HL-60/S4 treated with retinoic acid at 250 ng/mL for 4 days and 3 days (cell line): Measurements from ENCODE around the gene SVEP1.

ENCODE experiments used
- in situ Hi-C: fragments of 300-500 bp; cut with MboI; formaldehyde crosslinking; loops from 2 replicates; pipeline ENCODE4 v1.7.0; 2022; ENCODE audit warnings: low sequenced_read_pairs

Gene SVEP1

DNA sequence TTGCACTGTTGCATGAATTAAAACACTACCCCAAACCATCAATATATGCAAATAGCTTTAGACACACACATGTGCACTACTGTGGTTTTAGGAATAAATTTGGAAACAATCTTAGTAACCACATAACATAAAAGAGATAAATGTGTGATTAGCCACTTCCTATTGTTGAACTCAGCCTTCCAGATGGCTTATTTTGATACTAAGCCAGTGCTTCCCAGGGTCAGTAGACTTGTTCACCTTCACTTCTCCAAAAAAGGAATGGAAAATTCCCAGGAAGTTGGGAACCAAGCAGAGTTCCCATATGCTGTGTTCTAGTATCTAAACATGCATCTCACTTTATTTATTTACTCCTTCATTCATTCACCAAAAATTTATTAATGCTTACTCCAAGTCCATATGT, 47.8 kb downstream of the SVEP1 start:
- in situ Hi-C loops: loop anchor here (25.0 kb wide), 1 partner anchor 94 kb away; no protein-coding TSS in a partner anchor

DNA sequence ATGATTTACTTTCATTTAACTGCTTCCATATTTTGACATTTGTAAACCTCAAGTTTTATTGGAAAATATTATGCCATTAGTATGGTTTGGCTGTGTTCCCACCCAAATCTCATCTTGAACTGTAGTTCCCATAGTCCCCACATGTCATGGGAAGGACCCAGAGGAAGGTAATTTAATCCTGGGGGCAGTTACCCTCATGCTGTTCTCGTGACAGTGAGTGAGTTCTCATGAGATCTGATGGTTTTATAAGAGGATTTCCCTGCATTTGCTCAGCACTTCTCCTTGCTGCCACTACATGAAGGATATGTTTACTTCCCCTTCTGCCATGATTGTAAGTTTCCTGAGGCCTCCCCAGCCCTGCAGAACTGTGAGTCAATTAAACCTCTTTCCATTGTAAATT, 48.3 kb downstream of the SVEP1 start:
- in situ Hi-C loops: loop anchor here (25.0 kb wide), 1 partner anchor 94 kb away; no protein-coding TSS in a partner anchor

DNA sequence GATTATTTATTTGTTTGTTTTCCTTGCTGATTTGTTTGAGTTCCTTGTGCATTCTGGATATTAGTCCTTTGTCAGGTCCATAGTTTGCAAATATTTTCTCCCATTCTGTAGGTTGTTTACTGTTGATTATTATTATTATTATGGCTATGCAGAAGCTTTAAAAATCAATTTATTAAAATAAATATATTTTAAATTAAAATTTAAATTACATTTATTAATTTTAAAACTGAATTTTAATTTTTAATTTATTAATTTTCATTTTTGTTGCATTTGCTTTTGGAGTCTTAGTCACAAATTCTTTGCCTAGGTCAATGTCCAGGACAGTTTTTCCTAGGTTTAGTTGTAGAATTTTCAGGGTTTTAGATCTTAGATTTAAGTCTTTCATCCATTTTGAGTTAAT, 50.9 kb downstream of the SVEP1 start:
- in situ Hi-C loops: loop anchor here (25.0 kb wide), 1 partner anchor 91 kb away; no protein-coding TSS in a partner anchor

DNA sequence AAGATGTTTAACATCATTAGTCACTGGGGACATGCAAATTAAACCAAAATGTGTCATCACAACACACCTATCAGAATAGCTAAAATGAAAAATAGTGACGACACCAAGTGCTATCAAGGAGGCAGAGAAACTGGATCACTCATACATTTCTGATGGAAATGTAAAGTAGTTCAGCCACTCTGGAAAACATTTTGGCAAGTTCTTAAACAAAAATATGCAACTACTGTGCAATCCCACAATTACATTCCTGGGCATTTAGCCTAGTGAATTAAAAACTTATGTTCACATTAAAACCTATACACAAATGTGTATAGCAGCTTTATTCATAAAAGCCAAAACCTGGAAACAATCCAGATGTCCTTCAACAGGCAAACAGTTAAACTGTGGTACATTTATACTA, 53.1 kb downstream of the SVEP1 start:
- in situ Hi-C loops: loop anchor here (25.0 kb wide), 1 partner anchor 89 kb away; no protein-coding TSS in a partner anchor

DNA sequence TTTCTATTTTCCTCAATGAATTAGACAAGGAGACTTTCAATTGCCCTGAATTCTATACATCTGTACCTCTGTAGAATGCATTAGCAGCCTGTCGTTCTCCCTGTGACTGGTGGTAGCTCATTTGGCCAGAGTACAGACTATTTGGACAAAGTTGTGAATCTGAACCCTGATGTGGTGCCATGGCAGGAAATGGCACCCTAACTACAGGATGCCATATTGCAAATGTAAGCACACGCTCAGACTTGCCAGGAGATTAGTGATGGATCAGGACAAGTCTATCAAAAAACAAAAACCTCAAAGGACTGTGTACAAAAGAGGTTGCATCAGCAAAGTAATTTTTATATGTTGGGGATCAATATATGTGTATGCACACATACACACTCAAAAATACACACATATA, 58.3 kb downstream of the SVEP1 start:
- in situ Hi-C loops: no loop called here

DNA sequence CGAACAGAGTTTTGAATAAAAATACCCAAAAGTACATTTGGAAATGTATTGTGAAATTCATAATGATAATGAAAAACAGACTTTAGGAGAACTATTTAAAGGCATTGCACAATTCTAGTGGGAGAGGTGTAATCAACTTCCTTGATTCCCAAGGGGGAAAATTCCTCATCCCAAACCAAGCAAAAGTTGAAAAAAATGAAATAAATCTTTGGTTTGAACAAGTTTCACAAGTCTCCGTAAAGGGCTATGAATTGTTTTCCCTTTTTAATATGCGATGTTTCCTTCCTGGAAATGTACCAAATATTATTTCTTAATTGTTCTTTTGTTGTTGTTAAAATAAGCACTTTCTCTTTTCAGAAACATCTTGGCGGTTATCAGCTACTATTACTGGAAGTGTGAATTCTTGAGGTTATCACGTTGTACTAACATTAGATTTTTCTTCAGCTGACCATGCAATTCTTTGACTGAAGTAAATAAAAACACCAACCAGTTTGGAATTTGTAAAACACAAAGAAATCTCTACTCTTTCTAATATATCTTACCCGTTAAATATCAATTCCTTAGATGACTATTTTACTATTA, 59.3 kb downstream of the SVEP1 start:
- in situ Hi-C loops: no loop called here

DNA sequence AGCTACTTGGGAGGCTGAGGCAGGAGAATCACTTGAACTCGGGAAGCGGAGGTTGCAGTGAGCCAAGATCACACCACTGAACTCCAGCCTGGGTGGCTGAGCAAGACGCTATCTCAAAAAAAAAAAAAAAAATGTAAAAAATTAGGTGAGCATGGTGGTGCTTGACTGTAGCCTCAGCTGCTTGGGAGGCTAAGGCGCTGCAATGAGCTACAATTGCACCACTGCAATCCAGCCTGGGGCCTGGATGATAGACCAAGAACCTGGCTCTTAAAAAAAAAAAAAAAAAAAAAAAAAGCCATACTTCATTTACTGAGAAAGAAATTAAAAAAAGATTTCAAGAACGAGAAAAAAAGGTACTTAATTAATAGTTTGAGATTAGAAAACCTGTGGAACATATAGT, 62.1 kb downstream of the SVEP1 start:
- in situ Hi-C loops: no loop called here

DNA sequence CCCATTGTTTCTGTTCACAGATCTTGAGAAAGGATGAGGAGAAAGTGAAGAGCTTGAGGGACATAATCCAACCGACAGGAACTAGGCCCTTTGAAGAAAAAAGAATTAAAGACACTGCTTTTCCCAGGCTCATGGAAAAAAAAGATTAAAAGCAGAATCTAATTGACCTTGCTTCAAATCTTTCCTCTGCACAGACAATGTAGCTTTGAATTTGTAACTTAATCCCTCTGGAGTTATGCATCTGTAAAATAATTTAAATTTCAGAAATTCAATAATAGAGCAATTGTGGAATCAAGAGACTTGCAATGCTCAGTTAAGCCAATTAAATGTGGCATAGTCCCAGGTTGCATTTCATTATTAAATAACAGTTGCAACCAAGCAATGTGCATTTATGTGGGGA, 64.6 kb downstream of the SVEP1 start:
- in situ Hi-C loops: no loop called here

DNA sequence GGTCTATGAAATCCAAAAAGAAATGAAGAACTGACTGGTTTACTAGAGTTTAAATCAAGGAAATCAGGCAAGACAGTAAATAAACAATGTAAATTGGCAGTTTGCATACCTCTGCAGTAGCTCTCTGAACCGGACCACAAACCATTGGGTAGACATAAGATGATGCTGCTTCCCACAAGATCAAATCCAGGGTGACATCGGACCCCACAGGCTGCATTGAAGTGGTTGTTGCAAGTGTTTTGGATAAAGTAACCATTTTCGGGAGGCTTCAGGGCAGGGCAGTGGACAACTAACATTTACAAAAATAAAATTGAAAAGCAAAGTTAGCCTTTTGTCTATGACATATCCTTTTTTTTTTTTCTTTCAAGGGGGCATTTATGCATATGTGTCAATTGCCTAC, 66.7 kb downstream of the SVEP1 start:
- in situ Hi-C loops: no loop called here

DNA sequence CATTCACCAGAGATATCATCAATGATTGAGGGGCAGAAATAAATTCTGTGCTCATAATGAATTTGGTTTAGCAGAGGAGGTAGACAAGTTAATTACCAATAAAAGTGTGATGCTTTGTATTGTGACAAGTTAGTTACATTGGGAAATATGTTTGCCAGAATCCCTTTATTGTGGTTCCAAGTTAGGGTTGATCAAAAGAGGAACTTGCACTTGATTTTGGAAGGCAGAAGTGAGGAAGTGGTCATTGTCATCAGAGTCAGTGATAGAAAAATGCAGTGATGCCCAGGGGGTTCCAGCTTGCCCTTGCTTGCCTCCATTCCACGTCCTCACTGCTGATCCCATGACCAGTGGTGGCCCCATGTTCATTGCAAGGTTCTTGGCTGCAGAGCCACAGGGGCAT, 69.7 kb downstream of the SVEP1 start:
- in situ Hi-C loops: no loop called here

DNA sequence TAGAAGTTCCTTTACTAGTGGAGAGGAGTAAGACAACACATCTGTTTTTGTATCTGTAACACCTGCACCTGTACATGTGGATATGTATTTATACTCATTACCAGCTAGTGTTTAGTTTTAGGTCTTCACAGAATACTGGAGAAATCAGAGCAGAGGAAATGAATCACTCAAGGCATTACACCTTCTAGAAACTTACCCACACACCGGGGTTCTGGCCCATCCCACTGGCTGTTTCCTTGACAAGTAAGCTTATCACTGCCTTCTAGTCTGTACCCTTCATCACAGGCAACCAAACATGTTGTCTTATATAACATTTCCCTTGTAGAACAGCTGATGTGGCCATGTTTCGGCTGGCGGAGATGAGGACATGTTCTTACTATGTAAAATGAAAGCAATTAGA, 76.7 kb downstream of the SVEP1 start:
- in situ Hi-C loops: no loop called here

DNA sequence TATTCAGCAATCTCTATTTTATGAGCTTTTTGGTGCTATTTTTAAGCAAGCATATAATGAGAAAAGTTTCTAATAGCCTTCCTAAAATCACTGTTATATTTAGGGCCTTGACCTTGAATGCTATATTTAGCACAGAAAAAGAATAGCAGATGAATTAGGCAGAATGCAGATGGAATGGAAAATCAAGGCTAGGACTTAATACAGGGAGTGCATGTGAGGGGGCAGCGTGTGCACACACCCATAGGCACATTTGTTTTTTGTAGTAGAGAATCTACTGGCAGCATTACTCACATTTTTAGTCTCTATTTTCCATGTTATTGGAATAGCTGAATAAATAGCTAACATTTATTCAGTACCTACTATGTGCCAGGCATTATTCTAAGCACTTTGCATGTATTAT, 79.9 kb downstream of the SVEP1 start:
- in situ Hi-C loops: no loop called here

DNA sequence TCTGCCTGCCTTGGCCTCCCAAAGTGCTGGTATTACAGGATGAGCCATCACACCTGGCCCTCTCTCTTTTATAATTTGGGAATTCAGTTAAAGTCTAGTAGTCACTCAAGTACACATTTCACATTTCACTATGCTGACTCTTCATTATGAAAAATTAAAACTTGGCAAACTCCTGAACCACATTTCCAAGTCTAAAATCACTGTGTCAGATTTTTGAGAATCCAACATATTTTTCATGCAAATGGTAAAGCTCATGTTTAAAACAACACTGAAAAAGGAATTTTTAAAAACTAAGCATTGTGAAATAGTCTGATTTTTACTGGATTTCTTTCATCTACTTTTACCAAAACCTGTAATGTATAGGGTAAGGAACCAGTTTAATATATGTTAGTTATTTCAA, 92.3 kb downstream of the SVEP1 start:
- in situ Hi-C loops: no loop called here

DNA sequence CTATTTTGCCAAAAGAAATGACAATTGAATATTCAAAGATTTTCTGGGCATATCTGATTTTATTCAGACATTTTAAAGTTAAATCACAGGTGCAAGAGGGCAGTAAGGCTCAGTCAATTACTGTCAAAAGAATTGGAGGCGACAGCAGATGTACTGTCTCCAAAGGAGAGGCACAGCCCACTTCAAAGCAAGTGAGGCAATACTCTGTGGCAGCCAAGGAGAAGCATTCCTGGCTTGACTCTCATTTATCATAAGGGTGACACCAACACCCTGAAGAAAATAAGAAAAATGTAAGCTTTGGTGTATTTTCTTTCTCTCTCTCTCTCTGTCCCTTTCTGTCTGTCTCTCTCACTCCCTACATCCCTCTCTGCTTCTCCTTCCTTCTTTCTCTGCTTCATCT, 93.3 kb downstream of the SVEP1 start:
- in situ Hi-C loops: no loop called here

DNA sequence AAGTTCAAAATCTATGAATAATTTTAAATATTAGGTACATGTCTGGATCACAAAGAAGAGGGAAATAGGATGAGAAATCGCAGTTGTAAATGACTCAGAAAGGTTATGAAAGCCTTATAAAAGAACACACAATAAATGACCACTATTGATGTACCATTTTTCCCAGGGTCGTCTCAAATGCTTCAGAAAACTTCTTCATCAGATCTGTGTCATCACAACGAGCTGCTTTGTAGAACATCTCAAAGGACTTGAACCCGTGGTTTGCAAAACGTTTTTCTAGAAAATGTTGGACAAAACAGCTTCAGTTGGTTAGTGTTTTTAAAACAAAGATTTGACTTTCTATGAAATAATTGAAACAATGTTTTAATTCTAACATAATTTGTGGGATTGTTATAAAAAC, 100.1 kb downstream of the SVEP1 start:
- in situ Hi-C loops: no loop called here

DNA sequence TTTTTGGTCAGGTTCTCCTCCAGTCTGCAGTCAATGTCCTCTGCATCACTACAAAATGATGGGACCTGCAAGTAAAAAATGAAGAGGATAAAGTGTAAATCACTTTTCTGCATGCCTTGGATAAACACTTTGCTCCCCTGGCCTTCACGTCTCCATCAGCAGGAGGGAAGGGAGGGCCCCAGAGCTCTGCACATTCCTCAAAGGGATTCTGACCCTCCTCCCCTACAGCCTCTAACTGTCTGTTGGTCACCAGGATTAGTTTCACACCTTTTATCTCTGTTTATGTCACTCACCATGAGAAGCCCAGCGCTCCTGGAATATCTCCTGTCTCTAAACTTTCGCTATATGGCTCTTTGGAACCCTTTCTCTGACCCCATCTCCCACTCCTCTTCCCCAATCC, 103.3 kb downstream of the SVEP1 start:
- in situ Hi-C loops: no loop called here

DNA sequence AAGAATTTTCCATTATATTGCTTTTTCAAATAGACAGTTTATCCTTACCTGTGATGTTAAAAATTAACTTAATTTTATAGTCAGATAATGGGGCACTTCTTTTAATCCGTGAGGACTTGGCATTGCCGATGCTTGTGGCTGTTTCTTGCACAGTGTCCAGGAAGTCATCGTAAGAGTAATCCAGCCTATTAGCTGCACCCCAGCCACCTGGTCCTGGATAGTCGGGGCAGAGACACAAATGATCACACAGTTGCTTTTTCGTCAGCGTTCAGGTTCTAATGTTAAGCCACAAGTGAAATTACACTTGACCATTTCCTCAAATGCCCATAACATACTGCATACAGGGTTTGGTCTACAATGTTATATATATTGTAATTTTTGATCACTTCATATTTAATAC, 107.4 kb downstream of the SVEP1 start:
- in situ Hi-C loops: no loop called here

DNA sequence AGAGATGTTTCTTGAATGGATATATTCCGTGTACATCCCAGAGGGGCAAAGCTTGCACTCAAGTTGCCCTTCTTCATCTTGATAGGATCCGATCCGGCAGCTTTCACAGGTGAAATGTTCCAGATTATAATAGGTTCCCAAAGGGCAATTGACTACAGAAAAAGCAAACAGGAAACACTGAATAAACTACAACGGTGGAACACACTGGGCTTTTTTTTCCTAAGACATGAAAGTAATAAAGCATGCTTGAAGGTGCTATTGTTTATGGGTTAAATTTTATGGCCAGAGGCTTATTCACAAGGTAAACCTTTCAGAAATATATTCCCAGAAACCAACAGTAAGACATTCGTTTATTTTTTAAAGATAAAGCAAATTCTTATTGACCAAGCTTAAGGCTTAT, 110.6 kb downstream of the SVEP1 start:
- in situ Hi-C loops: no loop called here

DNA sequence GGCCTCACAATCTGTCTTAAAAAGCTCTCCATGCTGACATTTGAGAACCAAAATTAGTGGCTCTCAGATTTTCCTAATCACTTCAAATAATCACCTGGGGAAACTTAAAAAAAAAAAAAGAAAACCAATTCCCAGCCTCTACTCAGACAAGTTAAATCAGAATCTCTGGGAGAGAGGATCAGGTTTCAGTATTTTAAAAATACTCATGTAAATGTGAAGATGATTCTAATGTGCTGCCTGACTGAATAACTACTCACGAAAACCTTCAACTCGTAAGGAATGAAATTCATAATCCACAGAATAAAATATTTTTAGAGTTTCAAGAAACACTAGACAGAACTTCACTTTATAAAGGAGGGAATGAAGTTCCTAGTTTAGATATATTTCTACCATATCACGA, 114.4 kb downstream of the SVEP1 start:
- in situ Hi-C loops: no loop called here

DNA sequence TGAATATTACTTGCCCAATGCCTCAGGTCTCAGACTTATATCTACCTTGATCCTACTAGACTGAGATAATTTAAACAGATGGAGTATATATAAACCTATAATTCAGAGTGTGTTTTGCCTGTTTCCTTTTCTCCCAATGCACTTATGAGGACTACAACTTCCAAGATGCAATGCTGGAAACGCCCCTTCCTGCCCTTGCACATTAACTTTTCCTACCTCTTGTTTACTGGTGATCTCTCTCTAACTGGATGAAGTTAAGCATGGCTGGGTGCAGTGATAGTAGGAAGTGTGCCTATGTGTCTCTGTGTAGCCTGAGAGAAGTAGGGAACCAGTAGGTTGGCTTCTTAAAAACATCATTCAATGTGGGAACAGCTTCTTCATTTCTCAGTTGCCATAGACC, 115.2 kb downstream of the SVEP1 start:
- in situ Hi-C loops: no loop called here

DNA sequence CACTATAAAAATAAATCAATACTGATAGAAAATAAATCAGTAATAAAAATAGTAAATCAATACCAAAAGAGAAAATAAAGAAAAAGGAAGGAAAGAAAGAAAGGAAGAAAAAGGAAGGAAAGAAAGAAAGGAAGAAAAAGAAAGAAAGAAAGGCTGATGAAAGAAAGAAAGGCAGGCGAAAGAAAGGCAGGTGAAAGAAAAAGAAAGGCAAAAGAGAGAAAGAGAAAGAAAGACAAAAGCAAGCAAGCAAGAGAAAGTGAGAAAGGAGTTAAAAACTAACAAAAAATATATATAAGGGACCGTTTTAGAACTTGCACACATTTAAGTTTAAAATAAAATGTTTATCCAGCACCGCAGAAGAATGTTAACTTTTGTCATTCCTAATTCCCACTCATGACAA, 116.0 kb downstream of the SVEP1 start:
- in situ Hi-C loops: no loop called here

DNA sequence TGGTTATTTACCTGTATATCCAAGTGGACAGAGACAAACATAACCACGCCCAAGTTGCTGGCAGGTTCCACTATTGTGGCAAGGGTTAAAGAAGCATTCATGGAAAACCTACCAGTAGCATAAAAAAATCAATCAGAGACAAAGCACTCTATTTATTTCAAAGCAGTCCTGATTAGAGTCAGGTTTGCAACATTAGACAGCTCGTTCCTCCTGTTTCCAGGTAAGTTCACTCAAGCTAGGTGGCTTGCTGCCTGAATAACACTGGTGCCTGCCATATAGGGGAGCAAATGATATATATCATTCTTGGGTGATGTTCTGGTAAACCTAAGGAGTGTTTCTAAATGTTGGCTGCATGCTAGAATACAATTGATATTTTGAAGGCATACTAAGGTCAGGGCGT, 122.3 kb downstream of the SVEP1 start:
- in situ Hi-C loops: no loop called here

DNA sequence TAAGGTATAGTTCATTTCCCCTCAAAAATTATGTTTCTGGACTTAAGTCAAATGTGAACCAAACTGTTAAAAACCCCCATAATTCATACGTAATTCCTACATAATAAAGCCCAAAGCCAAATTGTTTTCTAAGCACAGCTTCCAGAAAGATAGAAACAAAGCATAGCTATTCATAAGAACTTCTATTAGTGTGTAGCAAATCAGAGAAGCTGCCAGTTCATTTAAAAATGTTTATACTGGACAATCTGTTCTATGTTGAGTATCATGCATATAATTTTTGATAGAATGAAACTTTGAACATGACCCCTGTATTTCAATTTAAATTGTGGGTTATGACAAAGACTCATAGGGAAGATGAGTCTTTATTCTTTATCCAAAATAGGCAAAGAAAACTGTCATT, 122.9 kb downstream of the SVEP1 start:
- in situ Hi-C loops: no loop called here
